ENCODE measurements around the gene CSMD2.

CSMD2 gene

GRCh38 chr1:33955096-33955495, 209.9 kb downstream of the CSMD2 start:
- TF ChIP-seq SIN3A (IDR thresholded peaks at IDR 0.05; ENCODE audit: borderline replicate concordance, insufficient read depth, low read length) (no peak), TAF1 (IDR thresholded peaks at IDR 0.05; ENCODE audit: borderline replicate concordance, insufficient read depth, low read length) (no peak), REST (IDR thresholded peaks at IDR 0.05; ENCODE audit: insufficient read depth in 1 of 2, low read depth in 2 of 2, low read length in 2 of 2) (no peak), FOXP2 (optimal IDR thresholded peaks at IDR 0.05; ENCODE audit: borderline replicate concordance, extremely low read depth, extremely low read length, insufficient read depth) (no peak), POLR2AphosphoS5 (IDR thresholded peaks at IDR 0.05; ENCODE audit: low read depth, low read length) (no peak)

GRCh38 chr1:33949570-33949969, 215.5 kb downstream of the CSMD2 start:
- TF ChIP-seq FOXP2 (optimal IDR thresholded peaks at IDR 0.05; ENCODE audit: borderline replicate concordance, extremely low read depth, extremely low read length, insufficient read depth), result no peak
- TF ChIP-seq REST (IDR thresholded peaks at IDR 0.05; ENCODE audit: insufficient read depth in 1 of 2, low read depth in 2 of 2, low read length in 2 of 2), result no peak
- no peak for TF ChIP-seq SIN3A (IDR thresholded peaks at IDR 0.05; ENCODE audit: borderline replicate concordance, insufficient read depth, low read length)
- no peak for TF ChIP-seq TAF1 (IDR thresholded peaks at IDR 0.05; ENCODE audit: borderline replicate concordance, insufficient read depth, low read length)
- no peak for TF ChIP-seq POLR2AphosphoS5 (IDR thresholded peaks at IDR 0.05; ENCODE audit: low read depth, low read length)

GRCh38 chr1:33948291-33948690, 216.7 kb downstream of the CSMD2 start:
- no peak for TF ChIP-seq TAF1 (IDR thresholded peaks at IDR 0.05; ENCODE audit: borderline replicate concordance, insufficient read depth, low read length)
- no peak for TF ChIP-seq FOXP2 (optimal IDR thresholded peaks at IDR 0.05; ENCODE audit: borderline replicate concordance, extremely low read depth, extremely low read length, insufficient read depth)
- no peak for TF ChIP-seq POLR2AphosphoS5 (IDR thresholded peaks at IDR 0.05; ENCODE audit: low read depth, low read length)
- TF ChIP-seq SIN3A (IDR thresholded peaks at IDR 0.05; ENCODE audit: borderline replicate concordance, insufficient read depth, low read length), result no peak

GRCh38 chr1:33946836-33947235, 218.2 kb downstream of the CSMD2 start:
- no peak for TF ChIP-seq FOXP2 (optimal IDR thresholded peaks at IDR 0.05; ENCODE audit: borderline replicate concordance, extremely low read depth, extremely low read length, insufficient read depth)
- TF ChIP-seq POLR2AphosphoS5 (IDR thresholded peaks at IDR 0.05; ENCODE audit: low read depth, low read length), result no peak
- no peak for TF ChIP-seq SIN3A (IDR thresholded peaks at IDR 0.05; ENCODE audit: borderline replicate concordance, insufficient read depth, low read length)
- TF ChIP-seq TAF1 (IDR thresholded peaks at IDR 0.05; ENCODE audit: borderline replicate concordance, insufficient read depth, low read length), result no peak
- no peak for TF ChIP-seq REST (IDR thresholded peaks at IDR 0.05; ENCODE audit: insufficient read depth in 1 of 2, low read depth in 2 of 2, low read length in 2 of 2)

- no peak for TF ChIP-seq SIN3A (IDR thresholded peaks at IDR 0.05; ENCODE audit: borderline replicate concordance, insufficient read depth, low read length)
- TF ChIP-seq FOXP2 (optimal IDR thresholded peaks at IDR 0.05; ENCODE audit: borderline replicate concordance, extremely low read depth, extremely low read length, insufficient read depth), result no peak
- no peak for TF ChIP-seq REST (IDR thresholded peaks at IDR 0.05; ENCODE audit: insufficient read depth in 1 of 2, low read depth in 2 of 2, low read length in 2 of 2)
- TF ChIP-seq POLR2AphosphoS5 (IDR thresholded peaks at IDR 0.05; ENCODE audit: low read depth, low read length), result no peak
- no peak for TF ChIP-seq TAF1 (IDR thresholded peaks at IDR 0.05; ENCODE audit: borderline replicate concordance, insufficient read depth, low read length)
Measured at GRCh38 chr1:33944846-33945245, 220.2 kb downstream of the CSMD2 start.

All from PFSK-1 (cell line).